22Rv1 (cell line): ENCODE measurements around the gene ASAP2.

Experiments used
- H3K27ac ChIP-seq: fragments of 450-650 bp; 2 replicates; pipeline ENCODE4 v1.5.1; 2017
- ZFX ChIP-seq: fragments of 450-650 bp; IDR thresholded peaks from 2 replicates; pipeline ENCODE4 v1.6.1; 2017; ENCODE audit warnings: antibody characterized with exemption, borderline replicate concordance
- TF ChIP-seq, protein P1 (sequence below): fragments of 450-650 bp; IDR thresholded peaks from 2 replicates; pipeline ENCODE4 v1.5.1; 2017; ENCODE audit warnings: mild to moderate bottlenecking

ASAP2 gene

DNA sequence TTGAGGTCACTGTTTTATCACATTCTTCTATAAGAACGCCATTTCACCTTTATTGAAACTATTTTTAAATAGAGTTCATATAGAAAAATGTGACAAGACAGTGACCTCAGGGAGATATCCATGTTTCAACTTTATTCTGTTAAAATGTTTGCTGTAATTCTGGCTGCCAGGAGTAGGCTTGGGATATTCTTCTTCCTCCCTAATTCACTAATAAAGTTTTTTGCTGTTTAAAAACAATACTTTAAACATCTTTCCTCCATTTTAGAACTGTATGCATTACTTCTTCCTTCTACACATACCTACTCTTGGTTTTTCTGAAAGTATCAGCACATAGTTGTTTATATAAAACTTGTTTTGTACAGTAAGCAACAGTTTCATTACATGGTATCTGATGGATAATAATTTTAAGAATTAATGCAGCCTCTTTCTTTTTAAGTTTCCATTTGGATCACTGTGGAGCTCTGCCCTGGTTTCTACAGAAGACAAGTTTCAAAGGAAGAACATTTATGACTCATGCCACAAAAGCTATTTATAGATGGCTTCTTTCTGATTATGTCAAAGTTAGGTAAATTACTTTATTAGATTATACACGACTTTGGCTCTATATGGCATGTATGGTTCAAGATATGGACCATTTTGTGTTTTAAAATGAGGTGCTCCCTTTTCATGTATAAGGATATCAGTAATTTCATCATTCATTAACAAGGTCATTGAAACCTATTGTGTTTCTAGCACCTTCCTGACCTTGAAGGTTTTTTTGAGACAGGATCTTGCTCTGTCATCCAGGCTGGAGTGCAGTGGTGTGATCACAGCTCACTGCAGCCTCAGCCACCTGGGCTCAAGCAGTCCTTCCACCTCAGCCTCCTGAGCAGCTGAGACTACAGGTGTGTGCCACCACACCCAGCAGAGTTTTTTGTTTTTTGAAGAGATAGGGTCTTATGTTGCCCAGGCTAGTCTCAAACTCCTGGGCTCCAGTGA, 224.0 kb downstream of the ASAP2 start:
- TF ChIP-seq, protein P1, sequence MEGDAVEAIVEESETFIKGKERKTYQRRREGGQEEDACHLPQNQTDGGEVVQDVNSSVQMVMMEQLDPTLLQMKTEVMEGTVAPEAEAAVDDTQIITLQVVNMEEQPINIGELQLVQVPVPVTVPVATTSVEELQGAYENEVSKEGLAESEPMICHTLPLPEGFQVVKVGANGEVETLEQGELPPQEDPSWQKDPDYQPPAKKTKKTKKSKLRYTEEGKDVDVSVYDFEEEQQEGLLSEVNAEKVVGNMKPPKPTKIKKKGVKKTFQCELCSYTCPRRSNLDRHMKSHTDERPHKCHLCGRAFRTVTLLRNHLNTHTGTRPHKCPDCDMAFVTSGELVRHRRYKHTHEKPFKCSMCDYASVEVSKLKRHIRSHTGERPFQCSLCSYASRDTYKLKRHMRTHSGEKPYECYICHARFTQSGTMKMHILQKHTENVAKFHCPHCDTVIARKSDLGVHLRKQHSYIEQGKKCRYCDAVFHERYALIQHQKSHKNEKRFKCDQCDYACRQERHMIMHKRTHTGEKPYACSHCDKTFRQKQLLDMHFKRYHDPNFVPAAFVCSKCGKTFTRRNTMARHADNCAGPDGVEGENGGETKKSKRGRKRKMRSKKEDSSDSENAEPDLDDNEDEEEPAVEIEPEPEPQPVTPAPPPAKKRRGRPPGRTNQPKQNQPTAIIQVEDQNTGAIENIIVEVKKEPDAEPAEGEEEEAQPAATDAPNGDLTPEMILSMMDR, result no peak
- TF ChIP-seq ZFX, result no peak
- H3K27ac ChIP-seq, result no peak overlapping the region

DNA sequence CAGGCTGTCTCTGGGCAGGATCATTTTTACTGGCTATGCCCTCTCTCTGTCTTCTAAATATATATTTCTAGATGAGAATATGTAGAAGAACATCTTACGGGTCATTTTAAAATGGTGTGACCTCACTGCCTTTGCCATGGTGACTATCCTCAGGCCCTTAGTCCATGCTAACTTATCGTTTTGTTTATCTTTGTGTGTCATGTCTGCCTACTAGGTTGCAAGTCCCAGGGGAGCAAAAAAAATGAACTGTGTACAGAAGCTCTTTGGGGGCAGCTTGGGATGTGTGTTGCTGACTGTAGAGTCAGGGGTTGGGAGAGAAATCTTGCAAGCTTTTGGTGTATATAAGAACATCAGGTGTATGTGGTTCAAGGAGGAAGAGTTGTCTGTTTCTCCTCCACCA, 227.9 kb downstream of the ASAP2 start:
- TF ChIP-seq, protein P1, result no peak
- TF ChIP-seq ZFX, result no peak
- H3K27ac ChIP-seq, result no peak overlapping the region

DNA sequence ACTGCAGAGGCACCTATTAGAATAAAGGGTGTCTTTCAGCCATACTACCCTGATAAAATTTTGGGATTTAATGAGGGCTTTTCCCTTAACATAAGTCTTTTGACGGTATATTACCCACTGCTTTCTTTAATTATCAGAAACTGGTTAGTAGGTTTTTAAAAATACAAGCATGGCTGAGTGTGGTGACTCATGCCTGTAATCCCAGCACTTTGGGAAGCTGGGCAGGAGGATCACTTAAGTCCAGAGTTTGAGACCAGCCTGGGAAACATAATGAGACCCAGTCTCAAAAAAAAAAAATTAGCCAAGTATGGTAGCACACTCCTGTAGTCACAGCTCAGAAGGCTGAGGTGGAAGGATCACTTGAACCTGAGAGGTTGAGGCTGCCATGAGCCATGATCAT, 232.9 kb downstream of the ASAP2 start:
- no peak overlapping the region for H3K27ac ChIP-seq
- no peak for TF ChIP-seq ZFX
- TF ChIP-seq, protein P1, result no peak

DNA sequence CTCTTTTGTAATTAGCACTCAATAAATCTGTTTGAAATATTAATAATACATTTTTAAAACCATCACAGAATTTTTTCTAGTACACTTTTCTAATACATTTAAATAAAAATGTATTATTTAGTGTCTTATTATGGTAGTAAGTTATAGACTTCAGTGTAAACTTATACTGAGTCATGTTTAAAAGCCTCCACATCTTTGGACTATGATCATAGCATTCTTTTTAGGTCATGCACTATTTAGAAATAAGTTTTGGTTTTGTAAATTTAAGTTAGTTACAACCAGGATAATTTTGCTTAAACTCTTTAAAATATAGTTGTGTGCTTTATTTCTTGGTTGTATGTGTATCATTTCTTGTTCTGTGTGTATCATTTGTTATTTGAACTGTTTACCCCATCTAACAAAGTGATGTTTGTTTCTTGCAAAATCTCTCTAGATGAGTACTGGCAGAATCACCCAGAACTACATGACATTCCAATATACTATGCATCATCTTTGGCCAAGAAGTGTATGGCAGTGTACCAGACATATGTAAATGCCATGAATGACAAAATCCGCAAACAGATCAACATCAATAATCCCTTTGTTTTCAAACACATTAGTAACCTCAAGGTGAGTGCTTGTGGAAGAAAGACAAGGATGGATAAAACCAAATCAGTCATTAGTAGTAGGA, 233.6 kb downstream of the ASAP2 start:
- no peak overlapping the region for H3K27ac ChIP-seq
- TF ChIP-seq, protein P1, result no peak

DNA sequence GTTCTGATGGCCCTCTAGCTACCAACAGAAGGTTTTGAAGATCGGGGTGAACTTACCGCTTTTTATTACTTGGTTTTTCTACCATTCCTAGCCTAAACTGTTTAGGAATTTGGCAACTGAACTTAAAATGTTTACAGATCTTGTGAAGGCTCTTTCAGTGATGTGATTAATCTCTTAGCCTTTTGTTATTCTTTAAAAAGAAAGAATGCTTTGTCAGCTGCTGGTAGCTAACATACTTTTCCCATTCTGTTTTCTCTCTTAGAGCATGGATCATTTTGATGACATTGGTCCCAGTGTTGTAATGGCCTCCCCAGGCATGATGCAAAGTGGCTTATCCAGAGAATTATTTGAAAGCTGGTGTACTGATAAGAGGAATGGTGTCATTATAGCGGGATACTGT, 234.9 kb downstream of the ASAP2 start:
- no peak overlapping the region for H3K27ac ChIP-seq
- TF ChIP-seq ZFX, result no peak
- TF ChIP-seq, protein P1, result no peak

DNA sequence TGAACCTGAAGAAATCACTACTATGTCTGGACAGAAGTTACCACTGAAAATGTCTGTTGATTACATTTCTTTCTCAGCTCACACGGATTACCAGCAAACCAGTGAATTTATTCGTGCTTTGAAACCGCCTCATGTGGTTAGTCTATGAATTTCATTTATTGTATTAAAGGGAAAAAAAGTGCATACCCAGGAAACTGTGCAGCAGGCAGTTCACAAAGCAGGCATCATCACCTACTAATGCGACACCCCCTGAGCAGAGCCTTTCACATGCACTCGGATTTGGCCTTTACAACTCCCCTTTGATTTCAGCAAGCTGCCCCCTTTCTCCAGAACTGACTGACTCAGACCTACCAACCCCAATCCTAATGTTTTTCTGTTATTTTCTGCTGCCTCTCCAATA, 236.9 kb downstream of the ASAP2 start:
- TF ChIP-seq, protein P1, result no peak
- no peak for TF ChIP-seq ZFX

DNA sequence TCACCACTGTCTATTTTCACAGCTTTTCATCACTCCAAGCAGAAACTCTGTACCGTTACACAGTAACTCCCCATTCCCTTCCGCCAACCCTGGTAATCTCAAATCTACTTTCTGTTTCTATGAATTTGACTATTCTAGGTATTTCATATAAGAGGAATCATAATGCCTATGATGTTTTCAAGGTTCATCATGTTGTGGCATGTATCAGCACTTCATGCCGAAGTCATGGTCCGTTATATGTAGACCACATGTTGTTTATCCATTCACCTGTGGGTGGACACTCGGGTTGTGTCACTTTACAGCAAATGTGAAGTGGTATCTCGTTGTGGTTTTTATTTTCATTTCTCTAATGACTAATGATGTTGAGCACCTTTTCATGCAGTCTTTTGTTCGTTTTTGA, 238.5 kb downstream of the ASAP2 start:
- TF ChIP-seq, protein P1, result no peak
- TF ChIP-seq ZFX, result no peak

More for the DNA sequence above, 236.9 kb downstream of the ASAP2 start:
- peak overlapping the region; percentile 36; the same call in 1 of the 2 replicates for H3K27ac ChIP-seq

More for the DNA sequence above, 238.5 kb downstream of the ASAP2 start:
- H3K27ac ChIP-seq, result no peak overlapping the region
